ENCODE measurements around the gene SULF2.

Gene SULF2

GRCh38 chr20:47783828-47784598, 1.3 kb downstream of the SULF2 start:
- no peak for DNase-seq

- no peak for DNase-seq
Observed at GRCh38 chr20:47782920-47783552, 2.2 kb downstream of the SULF2 start.

- DNase-seq: no peak
Observed at GRCh38 chr20:47782076-47782475, 3.2 kb downstream of the SULF2 start.

GRCh38 chr20:47781632-47782031, 3.6 kb downstream of the SULF2 start:
- DNase-seq: no peak

GRCh38 chr20:47780720-47781389, 4.4 kb downstream of the SULF2 start:
- DNase-seq: no peak

GRCh38 chr20:47778398-47779354, 6.6 kb downstream of the SULF2 start:
- no peak for DNase-seq

- DNase-seq: no peak
Observed at GRCh38 chr20:47777220-47777619, 8.1 kb downstream of the SULF2 start.

GRCh38 chr20:47776639-47777038, 8.6 kb downstream of the SULF2 start:
- no peak for DNase-seq

GRCh38 chr20:47775841-47776240, 9.4 kb downstream of the SULF2 start:
- no peak for DNase-seq

- no peak for DNase-seq
Observed at GRCh38 chr20:47775039-47775438, 10.2 kb downstream of the SULF2 start.

GRCh38 chr20:47774131-47774777, 11.0 kb downstream of the SULF2 start:
- no peak for DNase-seq

- no peak for DNase-seq
Observed at GRCh38 chr20:47773371-47773786, 11.9 kb downstream of the SULF2 start.

GRCh38 chr20:47770935-47771334, 14.3 kb downstream of the SULF2 start:
- no peak for DNase-seq

- no peak for DNase-seq
Observed at GRCh38 chr20:47768016-47768824, 17.1 kb downstream of the SULF2 start.

- no peak for DNase-seq
Observed at GRCh38 chr20:47765691-47766594, 19.3 kb downstream of the SULF2 start.

GRCh38 chr20:47765271-47765670, 20.0 kb downstream of the SULF2 start:
- DNase-seq: no peak

- DNase-seq: no peak
Observed at GRCh38 chr20:47764154-47764733, 21.0 kb downstream of the SULF2 start.

GRCh38 chr20:47762699-47763268, 22.5 kb downstream of the SULF2 start:
- no peak for DNase-seq

GRCh38 chr20:47761482-47762047, 23.7 kb downstream of the SULF2 start:
- no peak for DNase-seq

All from stimulated activated CD4-positive, alpha-beta T cell treated with anti-CD3 and anti-CD28 coated beads, Interleukin-15, amount 100 ng/mL, for 24 hours (primary cell).